ENCODE measurements around the gene NIPAL3. TPM values are rescaled to one million over a fixed set of nuclear protein-coding genes. Genes with fewer than 3 reads are reported as not detected.
"Not testable (repeated sequence)": the region's sequence is repeated elsewhere in the genome, so short reads cannot be mapped to it uniquely, and the experiment has no call there.

Gene NIPAL3
- polyA plus RNA-seq, 12 donors = 3.4 to 9.6 (median 5.1) TPM; not detected in 1

DNA sequence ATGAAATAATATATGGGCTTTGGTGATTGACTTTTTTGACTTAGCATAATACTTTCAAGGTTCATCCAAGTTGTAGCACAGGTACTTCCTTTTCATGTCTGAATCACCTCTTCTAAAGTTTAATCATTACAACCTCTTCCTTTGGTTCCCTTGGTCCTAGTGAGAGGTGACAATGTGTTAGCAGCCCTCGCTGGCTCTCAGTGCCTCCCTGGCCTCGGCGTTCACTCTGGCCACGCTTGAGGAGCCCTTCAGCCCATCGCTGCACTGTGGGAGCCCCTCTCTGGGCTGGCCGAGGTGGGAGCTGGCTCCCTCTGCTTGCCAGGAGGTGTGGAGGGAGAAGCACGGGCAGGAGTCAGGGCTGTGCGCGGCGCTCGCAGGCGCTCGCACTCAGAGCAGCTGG, 74.1 kb downstream of the NIPAL3 start:
- no peak for DNase-seq

DNA sequence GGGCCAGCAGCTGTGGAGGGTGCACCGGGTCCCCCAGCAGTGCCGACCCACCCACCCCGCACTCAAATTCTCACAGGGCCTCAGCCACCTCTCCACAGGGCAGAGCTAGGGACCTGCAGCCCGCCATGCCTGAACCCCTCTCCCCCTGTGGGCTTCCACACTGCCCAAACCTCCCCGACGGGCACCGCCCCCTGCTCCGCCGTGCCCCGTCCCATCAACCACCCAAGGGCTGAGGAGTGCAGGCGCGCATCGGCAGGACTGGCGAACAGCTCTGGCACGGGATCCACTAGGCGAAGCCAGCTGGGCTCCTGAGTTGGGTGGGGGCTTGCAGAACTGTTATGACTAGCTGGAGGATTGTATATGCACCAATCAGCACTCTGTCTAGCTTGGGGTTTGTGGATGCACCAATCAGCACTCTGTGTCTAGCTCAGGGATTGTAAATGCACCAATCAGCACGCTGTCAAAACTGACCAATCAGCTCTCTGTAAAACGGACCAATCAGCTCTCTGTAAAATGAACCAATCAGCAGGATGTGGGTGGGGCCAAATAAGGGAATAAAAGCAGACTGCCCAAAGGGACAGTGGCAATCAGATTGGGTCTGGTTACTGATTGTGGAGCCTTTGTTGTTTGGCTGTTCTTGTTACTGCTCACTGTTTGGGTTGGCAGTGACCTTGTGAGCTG, 74.6 kb downstream of the NIPAL3 start:
- no peak for DNase-seq

DNA sequence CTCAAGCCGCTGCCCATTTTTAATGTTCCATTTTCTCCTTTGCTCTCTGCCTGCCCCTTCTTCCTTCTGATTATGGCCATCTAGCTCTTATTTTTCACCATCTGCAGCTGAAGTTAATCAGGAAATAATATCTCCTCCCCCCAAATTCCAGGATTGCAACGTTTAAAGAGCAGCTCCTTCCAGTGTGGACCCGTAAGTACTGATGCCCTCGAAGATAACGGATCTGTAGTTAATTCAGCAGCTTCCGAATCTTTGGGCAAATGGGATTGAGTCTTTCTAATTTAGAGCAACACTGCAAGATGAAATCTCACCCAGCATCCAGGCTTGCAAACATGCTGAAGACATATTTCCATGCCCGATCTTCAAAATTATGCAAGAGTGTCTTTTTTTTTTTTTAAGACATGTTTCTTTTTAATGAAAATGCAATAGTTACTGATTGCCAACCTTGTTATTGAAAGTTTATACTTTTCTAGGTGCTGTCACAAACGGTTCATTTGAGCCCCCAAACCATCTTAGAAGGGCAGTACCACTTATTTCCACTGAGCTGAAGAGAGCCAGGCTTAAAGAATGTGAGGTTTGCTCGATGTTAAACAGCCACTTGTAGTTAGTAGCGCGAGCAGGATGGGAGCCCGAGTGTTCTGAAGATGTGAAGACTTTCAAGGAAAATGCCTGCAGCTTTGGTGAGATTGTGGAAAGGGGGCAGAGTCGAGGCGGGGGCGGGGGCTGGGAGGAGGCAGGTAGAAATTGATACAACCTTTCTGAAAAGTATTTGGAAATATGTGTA, 76.2 kb downstream of the NIPAL3 start:
- no peak for DNase-seq

DNA sequence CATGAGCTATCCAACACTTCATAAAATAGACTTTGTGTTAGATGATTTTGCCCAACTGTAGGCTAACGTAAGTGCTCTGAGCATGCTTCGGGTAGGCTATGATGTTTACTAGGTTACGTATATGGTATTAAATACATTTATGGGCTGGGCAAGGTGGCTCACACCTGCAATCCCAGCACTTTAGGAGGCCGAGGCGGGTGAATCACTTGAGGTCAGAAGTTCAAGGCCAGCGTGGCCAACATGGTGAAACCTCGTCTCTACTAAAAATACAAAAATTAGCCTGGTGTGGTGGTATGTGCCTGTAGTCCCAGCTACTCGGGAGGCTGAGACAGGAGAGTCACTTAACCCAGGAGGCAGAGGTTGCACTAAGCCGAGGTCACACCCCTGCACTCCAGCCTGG, 77.3 kb downstream of the NIPAL3 start:
- not testable (repeated sequence) for DNase-seq

DNA sequence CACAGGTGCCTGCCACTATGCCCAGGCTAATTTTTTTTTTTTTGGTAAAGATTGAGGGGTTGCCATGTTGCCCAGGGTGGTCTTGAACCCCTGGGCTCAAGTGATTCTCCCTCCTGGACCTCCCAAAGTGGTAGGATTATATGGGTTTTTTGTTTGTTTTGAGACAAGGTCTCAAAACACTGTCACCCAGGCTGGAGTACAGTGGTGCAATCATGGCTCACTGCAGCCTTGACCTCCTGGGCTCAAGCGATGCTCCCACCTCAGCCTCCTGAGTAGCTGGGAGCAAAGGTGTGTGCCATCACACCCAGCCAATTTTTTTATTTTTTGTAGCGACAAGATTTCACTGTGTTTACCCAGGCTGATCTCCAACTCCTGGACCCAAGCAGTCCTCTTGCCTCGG, 78.2 kb downstream of the NIPAL3 start:
- no peak for DNase-seq

DNA sequence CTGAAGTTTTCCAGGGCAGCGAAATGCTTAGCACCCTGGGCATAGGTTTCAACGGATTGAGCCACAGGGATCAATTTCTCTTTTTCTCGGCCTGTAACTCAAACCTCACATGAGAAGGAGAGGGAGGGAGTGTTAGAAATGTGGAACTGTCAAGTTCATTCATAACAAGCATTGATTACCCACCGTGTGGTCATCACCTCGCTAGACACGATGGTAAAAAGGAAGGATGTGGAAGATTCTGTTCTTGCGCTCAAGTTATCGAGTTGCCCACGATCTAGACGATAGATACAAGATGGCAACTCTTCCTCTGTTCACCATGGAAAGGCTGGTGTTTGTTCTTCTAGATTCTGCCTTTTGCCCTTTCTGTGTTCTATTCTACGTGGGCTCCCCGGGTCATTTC, 83.0 kb downstream of the NIPAL3 start:
- no peak for DNase-seq

DNA sequence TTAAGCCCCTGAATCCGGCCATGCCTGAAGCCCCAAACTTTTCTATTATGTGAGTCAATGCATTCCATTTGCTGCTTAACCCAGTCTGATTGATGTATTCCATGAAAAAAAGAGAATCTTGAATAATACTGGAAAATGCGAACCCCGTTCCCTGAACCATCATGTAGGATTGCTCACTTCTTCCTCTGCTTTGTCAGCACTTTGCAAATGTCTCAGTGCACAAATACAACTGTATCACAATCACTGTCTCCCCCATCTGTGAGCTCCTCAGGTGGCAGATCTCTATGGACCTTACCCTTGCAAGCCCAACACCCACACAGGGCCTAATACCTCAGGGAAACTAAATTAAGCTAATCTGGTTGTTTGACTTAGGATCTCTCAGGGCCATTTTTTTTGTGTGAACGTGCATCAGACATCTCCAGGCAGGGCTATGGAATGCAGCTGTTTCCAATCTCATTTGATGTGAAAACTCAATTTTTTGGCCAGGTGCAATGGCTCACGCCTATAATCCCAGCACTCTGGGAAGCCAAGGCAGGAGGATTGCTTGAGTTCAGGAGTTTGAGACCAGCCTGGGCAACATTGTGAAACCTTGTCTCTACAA, 84.9 kb downstream of the NIPAL3 start:
- no peak for DNase-seq

DNA sequence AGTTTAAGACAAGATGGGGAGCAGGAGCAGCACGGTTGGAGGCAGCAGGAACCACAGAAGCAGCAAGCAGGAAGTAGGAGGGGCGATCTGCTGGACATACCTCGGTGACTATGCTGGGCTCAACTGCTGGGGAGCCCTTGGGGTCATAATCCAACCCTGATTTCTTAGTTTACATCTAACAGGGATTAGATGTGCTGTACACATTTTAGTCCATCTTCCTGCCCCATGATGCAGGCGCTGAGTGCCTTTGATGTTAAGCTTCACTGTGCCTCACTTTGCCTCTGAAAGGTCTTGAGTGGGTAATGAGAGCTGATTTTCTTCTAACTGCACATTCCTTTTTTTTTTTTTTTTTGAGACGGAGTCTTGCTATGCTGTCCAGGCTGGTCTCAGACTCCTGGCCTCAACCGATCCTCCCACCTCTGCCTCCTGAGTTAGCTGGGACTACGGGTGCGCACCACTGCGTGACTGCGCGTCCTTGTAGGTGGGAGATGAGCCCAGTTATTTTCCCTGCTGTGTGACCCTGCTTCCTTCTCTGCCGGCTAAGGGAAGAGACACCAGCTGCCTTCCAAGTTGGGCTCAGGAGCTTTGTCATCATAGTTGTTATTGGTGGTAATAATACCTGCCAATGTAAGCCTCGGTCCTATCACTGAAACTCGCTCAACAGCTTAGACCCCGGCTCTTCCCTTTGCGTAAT, 85.9 kb downstream of the NIPAL3 start:
- no peak for DNase-seq

DNA sequence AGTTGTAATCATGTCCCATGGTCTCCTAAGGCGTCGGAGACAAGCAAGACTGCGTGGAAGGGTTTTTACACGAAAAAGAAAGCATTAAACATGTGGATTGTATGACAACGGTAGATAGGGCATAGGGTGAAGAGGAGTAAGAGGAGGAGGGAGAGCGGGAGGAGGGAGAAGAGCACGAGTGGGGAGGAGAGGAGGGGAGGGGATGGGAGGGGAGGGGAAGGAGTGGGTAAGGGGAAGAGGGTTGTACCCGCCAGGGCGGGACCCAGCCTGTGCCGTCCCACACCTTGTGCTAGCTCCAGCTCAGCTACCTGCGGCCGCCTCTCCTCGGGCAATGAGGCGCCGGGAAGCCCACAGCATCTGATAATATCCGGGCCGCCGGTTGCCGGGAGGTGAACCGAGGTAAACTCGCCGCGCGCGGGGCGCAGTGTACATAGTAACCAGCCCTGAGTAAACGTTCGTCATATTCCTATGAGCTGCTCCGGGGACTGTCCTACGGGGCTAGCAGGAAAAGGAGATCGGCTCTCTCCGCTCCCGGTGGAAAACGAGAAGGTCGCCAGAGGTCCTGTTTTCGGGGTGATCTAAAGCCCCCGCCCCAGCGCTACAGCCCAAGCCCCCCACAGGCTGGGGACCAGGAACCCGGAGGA, 86.6 kb downstream of the NIPAL3 start:
- DNase-seq = peak; percentile 44

DNA sequence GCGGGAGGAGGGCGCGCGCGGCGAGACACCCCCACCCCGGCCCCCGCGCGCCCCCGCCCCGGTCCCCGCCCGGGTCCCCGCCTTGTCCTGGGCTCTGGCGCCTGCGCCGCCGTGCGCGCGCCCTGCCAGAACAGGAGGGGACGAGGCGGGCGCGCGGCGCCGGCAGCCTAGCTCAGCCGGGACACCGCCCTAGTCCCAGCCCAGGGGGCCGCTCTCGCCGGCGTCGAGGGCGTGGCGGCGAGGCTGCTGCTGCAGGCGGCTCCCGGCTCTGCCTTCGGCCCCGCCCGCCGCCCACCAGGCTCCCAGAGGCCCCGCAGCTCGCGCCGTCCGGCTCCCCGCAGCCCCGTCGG, 87.1 kb downstream of the NIPAL3 start, which contains the start of gene RCAN3:
RCAN3 (plus strand) TSS at position 128 of the 350 bp plus-strand sequence. CDS start 11,537 bp downstream, outside the sequence.
- peak; percentile 65 for DNase-seq

DNA sequence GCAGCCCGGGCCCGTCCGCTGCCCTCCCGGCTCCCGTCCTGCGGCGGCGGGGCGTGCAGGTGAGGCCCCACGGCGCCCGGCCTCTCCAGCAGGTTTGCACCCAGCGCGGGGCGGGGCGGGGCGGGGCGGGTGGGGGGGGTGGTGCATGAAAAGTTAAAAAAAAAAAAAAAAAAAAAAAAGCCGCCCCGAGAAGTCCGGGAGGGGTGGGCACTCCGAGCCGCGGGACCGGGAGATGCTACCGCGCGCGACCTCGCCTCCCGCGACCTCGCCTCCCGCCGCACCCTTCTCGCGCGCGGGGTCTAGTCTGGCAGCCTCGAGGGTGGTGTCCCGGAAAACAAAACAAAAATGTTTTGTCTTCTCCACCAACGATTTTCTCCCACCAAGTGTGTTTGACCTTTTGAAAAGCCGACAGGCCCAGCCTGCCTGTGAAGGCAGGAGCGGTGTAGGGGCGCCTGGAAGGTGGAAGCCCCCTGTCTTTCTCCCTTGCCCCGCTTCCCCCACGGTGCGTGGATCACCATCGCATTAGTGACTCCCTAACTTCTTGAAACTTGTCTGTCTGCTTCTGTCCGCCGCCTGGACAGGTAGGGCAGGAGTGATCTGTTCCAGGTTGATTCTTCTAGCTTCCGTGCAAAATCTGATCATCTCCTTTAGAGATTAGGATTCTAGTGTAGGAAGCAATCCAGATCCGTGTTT, 87.6 kb downstream of the NIPAL3 start:
- DNase-seq = no peak

DNA sequence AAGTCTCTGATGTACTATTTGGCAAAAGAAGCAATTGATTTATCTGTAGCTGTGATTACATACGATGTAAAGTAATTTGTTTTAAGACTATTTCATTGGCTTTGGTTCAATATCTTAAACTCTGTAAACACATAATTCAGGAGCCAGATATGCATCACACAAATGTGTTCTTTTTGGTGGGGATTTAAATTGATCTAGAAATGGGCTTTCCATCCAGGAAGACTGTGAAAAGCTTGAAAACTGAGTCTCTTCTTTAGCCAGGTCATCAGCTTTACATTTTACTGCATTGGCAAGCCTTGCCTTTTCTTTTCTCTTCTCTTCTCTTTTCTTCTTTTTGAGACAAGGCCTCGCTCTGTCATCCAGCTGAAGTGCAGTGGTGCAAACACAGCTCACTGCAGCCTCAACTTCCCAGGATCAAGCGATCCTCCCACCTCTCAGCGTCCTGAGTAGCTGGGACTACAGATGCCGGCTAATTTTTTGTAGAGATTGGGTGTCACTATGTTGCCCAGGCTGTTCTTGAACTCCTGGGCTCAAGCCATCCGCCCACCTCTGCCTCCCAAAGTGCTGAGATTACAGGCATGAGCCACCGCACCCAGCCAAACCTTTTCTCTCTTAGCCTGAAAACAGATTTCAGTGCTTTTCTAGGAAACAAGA, 88.4 kb downstream of the NIPAL3 start:
- DNase-seq = no peak

DNA sequence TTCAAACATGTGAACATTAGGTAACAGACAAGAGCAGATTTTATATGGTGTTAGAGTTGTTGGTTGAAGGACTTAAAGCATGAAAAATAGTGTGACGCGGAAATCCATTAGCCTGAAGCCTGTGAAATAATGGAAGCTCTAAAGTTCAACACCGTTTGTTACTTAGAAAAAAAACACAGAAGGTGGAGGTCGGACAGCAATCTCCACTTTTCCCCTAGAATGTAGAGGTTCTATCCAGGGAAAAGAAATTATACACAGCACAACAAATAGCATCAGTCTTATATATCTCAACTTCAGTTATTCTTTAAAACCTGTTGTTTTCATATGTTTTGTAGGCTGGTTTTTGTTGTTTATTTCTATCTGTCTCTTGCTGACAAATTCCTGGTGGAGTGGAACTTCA, 89.0 kb downstream of the NIPAL3 start:
- DNase-seq = no peak

DNA sequence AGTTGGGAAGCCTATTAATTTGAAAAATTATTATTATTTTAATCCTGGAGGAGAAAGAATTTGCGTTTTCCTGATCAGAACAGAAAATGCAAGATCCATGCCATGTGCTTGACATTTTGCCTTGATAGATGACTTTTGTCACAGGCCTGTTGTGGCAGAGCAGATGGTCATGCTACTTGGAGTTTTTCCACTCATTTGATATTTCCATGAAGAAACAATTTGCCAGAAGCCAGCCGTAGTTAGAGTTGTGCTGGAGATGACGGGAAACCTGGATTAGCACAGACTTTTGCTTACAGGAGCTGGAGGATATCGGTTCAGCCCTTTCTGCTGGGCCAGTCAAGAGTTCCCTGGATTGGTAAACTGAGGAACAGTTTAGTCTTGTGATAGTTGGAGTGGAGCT, 90.2 kb downstream of the NIPAL3 start:
- DNase-seq = no peak

DNA sequence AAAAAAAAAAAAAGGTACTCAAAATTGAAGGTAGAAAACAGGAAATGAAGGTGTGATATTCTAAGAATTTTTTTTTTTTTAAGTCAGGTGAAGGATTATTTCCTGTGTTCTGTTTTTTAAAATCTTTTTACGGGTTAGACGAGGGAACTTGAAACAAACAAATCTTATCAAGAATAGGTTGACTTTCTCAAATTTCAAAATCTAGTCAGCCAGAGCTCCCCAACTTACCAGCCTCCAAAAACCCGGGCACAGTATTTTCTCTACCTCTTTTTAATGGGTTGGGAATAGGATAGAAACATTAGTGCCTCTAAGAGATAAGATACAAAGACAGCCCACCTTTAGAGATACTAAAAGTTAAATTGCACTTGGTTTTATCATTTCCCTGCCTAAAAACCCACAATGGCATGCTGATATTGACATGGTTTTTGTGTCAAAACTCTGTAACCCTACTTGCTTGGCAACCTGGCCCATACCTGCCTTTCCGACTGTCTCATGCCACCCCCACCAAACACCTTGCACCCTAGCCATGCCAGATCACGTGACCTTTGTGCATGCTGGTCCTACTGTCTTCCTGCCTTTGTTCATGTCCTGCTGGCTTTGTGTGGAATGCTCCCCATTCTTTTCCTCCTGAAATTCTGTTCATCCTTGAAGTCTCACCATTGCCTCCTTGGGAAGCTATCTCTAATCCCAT, 91.2 kb downstream of the NIPAL3 start:
- no peak for DNase-seq

DNA sequence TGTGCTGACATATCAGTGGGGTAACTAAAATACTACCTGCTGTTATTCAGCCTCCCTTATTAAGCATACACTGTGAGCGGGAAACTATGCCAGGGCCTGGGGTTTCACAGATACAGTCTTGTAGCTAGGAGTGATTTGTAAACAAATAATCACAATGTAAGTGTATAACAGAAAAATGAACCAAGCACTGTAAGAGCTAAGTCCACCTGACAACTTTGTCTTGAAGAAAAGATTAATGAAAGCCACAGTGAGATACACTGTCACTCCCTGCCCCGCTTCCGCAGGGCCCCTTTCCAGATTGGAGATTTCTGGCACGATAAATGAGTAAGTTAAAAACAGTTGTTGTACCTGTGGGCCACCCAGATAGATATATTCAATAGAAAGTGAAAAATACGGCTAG, 91.8 kb downstream of the NIPAL3 start:
- DNase-seq = no peak

DNA sequence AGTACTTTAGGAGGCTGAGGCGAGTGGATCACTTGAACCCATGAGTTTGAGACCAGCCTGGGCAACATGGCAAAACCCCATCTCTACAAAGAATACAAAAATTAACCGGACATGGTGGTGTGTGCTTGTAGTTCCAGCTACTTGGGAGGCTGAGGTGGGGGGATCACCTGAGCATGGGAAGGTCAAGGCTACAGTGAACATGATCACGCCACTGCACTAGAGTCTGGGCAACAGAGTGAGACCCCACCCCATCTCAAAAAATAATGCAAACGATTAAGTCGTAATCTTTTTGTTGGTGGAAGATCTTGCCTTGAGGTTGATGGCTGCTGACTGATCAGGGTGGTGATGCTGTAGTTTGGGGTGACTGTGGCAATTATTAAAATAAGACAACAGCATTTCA, 93.3 kb downstream of the NIPAL3 start:
- no peak for DNase-seq

DNA sequence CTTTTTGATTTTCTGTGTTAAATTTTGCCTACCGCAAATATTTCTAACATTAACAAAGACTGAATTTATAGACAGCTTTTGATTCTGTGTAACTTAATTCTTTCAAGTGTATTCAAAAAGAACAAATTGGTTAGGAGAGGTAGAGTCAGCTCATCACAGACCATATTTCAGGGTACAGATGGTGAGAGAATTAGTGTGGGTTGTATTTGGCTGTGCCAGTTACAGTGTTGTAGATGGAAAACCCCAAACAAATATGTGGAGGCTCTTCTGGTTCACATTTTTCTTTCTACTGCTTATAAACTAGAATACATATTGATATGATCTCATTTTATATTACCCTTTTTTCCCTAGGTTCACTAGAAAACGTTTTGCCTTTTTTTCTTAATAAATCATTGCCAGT, 98.1 kb downstream of the NIPAL3 start:
- DNase-seq = no peak

DNA sequence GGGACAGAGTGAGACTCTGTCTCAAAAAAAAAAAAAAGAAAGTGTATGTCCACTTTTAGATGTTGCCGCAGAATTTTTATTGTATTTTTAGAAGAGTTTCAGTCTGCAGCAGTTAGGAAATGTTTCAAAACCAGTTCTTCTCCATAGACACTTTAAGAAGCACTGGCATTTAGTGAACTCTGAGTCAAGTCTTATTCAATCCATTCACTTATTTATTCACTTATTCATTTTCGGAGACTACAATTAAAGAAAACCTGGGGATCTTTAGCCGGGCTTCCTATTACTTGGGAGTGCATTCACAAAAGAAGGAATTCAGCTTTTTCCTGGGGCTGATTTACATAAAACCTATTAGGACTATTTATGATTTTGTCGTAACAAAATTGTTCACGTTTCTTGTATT, 99.3 kb downstream of the NIPAL3 start:
- DNase-seq = no peak

DNA sequence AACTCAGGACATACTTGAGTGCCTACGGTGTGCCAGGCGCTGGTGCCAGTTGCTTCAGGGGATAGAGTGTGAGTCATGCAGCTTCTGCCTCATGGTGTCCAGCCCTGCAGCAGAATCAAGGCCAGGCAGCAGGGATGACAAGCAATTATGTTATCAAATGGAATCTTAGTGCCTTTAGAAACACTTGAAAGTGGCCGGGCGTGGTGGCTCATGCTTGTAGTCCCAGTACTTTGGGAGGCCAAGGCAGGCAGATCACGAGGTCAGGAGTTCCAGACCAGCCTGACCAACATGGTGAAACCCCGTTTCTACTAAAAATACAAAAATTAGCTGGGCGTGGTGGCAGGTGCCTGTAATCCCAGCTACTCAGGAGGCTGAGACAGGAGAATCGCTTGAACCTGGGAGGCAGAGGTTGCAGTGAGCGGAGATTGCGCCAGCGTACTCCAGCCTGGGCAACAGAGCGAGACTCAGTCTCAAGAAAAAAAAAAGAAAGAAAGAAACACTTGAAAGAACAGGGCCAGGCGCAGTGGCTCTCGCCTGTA, 100.1 kb downstream of the NIPAL3 start:
- not testable (repeated sequence) for DNase-seq

Data from muscle of arm (tissue), 12 donors.